GM18867 (cell line): ENCODE data around the gene ANKRD40.
"Not testable (repeated sequence)": the region's sequence is repeated elsewhere in the genome, so short reads cannot be mapped to it uniquely, and the experiment has no call there.

ENCODE experiments used
- ATAC-seq: cut with Tn5 transposase; IDR thresholded peaks from one replicate; pipeline ENCODE4 v1.9.1; 2021; ENCODE audit warnings: mild to moderate bottlenecking, moderate library complexity; ENCODE audit not compliant: unreplicated experiment

The ANKRD40 gene

GRCh38 chr17:50687200-50688066, 20.3 kb downstream of the ANKRD40 start:
- ATAC-seq: no peak

- no peak for ATAC-seq
These were observed 21.1 kb downstream of the ANKRD40 start for GRCh38 chr17:50686494-50687199.

GRCh38 chr17:50685691-50686493, 21.8 kb downstream of the ANKRD40 start:
- ATAC-seq: no peak

- ATAC-seq: no peak
These were observed 22.4 kb downstream of the ANKRD40 start for GRCh38 chr17:50685334-50685665.

GRCh38 chr17:50684612-50685333, 22.9 kb downstream of the ANKRD40 start:
- no peak for ATAC-seq

- ATAC-seq: no peak
These were observed 23.5 kb downstream of the ANKRD40 start for GRCh38 chr17:50684288-50684611.

GRCh38 chr17:50683434-50684287, 24.1 kb downstream of the ANKRD40 start:
- no peak for ATAC-seq

DNA sequence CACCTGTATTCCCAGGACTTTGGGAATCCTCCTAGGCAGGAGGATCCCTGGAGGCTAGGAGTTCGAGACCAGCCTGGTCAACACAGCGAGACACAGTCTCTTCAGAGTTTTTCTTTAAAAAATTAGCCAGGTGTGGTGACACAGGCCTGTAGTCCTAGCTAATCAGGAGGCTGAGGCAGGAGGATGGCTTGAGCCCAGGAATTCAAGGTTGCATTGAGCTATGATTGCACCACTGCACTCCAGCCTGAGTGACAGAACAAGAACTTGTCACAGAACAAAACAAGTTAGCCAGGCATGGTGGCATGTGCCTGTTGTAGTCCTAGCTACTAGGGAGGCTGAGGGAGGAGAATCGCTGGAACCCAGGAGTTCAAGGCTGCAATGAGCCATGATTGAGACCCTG, 24.8 kb downstream of the ANKRD40 start:
- no peak for ATAC-seq

DNA sequence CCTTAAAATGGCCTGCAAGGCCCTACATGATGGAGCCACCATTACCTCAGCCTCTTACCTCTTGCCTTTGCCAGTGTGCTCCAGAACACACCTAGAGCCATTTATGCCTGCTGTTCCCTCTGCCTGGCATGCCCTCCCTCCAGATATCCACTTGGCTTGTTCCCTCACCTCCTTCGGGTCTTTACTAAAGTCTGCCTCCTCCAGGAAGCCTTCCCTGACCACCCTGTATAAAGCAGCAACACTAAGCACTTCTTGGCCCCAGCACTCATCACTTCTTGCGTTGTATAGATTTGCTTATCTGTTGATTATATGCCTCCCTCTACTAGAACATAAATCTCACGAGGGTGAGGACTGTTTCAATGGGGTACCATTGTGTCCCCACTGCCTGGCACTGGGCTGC, 25.3 kb downstream of the ANKRD40 start:
- ATAC-seq: no peak

GRCh38 chr17:50681263-50682200, 26.2 kb downstream of the ANKRD40 start:
- no peak for ATAC-seq

- not testable (repeated sequence) for ATAC-seq
These were observed 27.0 kb downstream of the ANKRD40 start for GRCh38 chr17:50680543-50681262.

DNA sequence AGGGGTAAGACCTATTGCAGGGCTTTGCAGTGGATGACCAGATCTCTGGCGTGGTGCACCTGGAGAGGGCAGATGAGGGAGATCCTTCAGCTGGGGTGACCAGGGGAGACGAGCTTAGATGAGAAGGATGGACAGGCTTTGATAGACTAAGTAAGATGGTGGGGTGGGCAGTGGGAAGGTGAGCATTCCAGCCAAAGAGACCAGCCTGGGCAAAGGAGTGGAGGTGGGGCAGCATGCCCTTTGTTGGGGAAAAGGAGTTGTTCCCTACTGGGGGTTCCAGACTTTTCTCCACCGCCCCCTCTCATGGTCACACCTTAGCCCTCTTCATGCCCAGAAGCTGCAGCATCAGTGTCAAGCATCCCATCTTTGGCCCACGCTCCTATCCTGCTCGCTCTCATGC, 27.6 kb downstream of the ANKRD40 start:
- no peak for ATAC-seq

- ATAC-seq: no peak
These were observed 28.6 kb downstream of the ANKRD40 start for GRCh38 chr17:50679008-50679544.

DNA sequence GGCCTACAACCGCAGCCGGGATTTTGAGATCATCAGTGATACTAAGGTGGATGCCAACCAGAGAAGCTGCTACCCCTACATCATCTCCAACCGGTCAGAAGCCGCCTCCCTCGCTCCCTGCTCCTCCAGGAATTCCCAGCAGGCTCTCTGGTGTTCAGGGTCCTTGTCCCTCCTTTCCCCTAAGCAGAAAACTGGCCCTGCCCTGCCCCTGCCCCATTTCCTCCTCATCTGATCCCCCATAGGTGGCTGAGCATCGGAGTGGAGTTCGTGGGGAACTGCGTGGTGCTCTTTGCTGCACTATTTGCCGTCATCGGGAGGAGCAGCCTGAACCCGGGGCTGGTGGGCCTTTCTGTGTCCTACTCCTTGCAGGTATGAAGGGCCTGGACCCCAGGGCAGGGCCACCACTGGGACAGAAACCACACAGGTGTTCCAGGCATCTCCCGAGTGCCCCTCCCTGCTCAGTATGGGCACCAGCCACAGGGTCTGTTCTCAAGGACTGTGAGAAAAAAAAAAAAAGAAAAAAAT, 29.8 kb downstream of the ANKRD40 start:
- ATAC-seq: no peak

GRCh38 chr17:50676065-50676975, 31.4 kb downstream of the ANKRD40 start:
- no peak for ATAC-seq

- ATAC-seq: no peak
These were observed 32.1 kb downstream of the ANKRD40 start for GRCh38 chr17:50675627-50676026.

DNA sequence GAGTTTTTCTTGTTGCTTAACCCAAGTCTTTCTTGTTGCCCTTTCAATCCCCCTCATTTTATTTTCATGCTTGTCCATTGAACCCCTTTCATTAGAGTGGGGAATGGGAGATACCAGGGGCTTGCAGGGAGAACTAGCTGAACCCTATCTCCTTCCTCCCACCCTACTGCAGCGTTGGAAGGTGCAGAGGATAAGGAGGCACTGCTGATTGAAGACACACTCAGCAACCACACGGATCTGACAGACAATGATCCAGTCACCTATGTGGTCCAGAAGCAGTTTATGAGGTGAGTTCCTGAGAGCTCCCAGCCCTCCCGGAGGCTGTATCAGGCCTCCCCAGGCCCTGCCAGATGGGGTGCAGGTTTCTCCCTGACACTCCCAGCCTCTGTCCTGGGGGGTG, 32.5 kb downstream of the ANKRD40 start:
- ATAC-seq: no peak
